Measurements from ENCODE around the gene SLC38A4. TPM values are rescaled to one million over a fixed set of nuclear protein-coding genes. Genes with fewer than 3 reads are reported as not detected.

SLC38A4 gene
- total and polyA plus RNA-seq, 2 donors = 2.1 to 8.8 TPM

DNA sequence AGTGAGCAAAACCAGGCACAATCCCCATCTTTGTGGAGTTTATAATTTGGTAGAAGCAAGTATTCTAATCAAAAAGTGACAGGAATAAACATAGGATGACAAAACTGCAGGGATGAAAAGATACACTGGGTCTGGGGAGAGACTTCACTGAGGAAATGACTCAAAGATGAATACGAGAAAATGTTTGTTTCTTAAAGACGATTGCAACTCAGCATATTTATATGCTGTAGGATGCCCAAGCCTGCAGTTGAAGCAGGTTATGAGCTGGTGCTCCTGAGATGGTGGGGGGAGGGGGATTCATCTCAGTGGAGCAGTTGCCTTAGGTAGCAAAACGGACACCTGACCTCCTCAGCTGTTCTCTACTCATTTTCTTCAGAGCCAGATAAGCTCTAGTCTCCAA lies 13.4 kb upstream of the SLC38A4 start:
- Histone ChIP-seq H3K27ac (ENCODE audit: low read depth) (no peak overlapping the region), H3K4me3 (ENCODE audit: low read depth, low read length) (no peak overlapping the region), H3K36me3 (ENCODE audit: insufficient read depth) (no peaks in the 10 kb centered on the region), H3K4me1 (ENCODE audit: insufficient read depth) (no peaks in the 10 kb centered on the region)
- no peak for DNase-seq (ENCODE audit: extremely low spot score)
- 74% methylated on average over 3 of the region's 3 CpGs for WGBS

DNA sequence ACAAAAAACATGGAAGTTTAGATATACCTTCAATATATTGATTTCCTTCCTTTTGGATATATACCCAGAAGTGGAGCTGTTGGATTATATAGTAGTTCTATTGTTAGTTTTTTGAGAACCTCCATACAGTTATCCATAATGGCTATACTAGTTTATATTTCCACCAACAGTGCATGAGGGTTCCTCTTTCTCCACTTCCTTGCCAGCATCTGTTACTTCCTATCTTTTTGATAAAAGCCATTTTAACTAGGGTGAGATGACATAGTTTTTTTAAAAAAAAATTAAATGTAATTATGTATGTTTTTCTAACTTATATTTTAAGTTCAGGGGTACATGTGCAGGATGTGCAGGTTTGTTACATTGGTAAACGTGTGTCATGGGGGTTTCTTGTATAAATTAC lies 10.0 kb upstream of the SLC38A4 start:
- WGBS = 84% methylated on average over 1 of the region's 1 CpG
- Histone ChIP-seq H3K4me1 (ENCODE audit: insufficient read depth) (no peaks in the 10 kb centered on the region), H3K27ac (ENCODE audit: low read depth) (no peak overlapping the region), H3K36me3 (ENCODE audit: insufficient read depth) (no peaks in the 10 kb centered on the region), H3K4me3 (ENCODE audit: low read depth, low read length) (no peak overlapping the region)
- no peak for DNase-seq (ENCODE audit: extremely low spot score)

- 26% methylated on average over 16 of the region's 16 CpGs for WGBS
- Histone ChIP-seq H3K4me1 (ENCODE audit: insufficient read depth) (no peaks in the 10 kb centered on the region), H3K4me3 (ENCODE audit: low read depth, low read length) (no peak overlapping the region), H3K27ac (ENCODE audit: low read depth) (no peak overlapping the region), H3K36me3 (ENCODE audit: insufficient read depth) (no peaks in the 10 kb centered on the region)
- no peak for DNase-seq (ENCODE audit: extremely low spot score)
Measured at GRCh38 chr12:46832130-46832704, 6.4 kb upstream of the SLC38A4 start.

DNA sequence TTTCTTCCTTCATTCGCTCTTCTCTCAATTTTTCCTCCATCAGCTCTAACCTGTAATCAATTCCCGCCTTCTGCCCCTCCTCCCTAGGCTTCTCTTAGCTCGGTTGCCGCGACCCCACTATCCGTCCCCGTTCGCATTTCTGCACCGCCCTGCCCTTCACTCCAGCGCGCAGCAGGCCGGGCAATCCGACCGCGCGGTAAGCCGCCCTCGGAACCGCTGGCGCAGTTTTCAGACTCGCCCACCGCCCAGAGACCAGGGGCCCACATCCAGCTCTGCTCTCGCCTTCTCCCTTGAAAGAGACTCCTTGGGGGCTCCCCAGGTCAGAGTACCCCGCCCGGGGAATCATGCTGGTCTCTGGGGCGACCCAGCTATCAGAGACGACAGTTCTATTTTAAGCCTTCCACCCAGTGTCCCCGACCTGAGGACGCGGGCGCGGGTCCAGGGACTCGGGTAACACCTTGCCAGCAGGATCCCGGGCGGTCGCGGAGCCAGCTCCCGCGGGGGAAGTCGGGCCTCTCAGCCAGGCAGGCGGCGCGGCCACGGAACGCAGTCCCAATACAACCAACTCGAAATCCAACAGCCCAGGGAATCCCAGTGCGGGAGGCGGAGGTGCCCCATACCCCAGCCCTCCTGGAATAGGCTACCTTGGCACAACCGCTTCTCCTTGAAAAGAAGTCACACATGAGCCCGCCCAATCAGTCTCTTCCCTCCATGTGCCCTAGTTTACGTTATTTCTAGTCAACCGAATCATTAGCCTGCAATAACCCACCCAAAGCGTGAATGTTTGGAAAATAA lies 5.7 kb upstream of the SLC38A4 start:
- no peak overlapping the region for H3K27ac ChIP-seq (ENCODE audit: low read depth)
- peak overlapping the region; percentile 7 for H3K4me3 ChIP-seq (ENCODE audit: low read depth, low read length)
- 2% methylated on average over 53 of the region's 53 CpGs for WGBS
- no peaks in the 10 kb centered on the region for H3K36me3 ChIP-seq (ENCODE audit: insufficient read depth)
- DNase-seq (ENCODE audit: extremely low spot score) = no peak
- no peaks in the 10 kb centered on the region for H3K4me1 ChIP-seq (ENCODE audit: insufficient read depth)

GRCh38 chr12:46830731-46831334 lies 5.0 kb upstream of the SLC38A4 start:
- Histone ChIP-seq H3K36me3 (ENCODE audit: insufficient read depth) (no peaks in the 10 kb centered on the region), H3K4me1 (ENCODE audit: insufficient read depth) (no peaks in the 10 kb centered on the region), H3K27ac (ENCODE audit: low read depth) (no peak overlapping the region), H3K4me3 (ENCODE audit: low read depth, low read length) (peak overlapping the region; percentile 7)
- no peak for DNase-seq (ENCODE audit: extremely low spot score)
- WGBS = 10% methylated on average over 28 of the region's 28 CpGs

- no peak overlapping the region for H3K4me3 ChIP-seq (ENCODE audit: low read depth, low read length)
- DNase-seq (ENCODE audit: extremely low spot score) = no peak
- H3K4me1 ChIP-seq (ENCODE audit: insufficient read depth) = no peaks in the 10 kb centered on the region
- H3K27ac ChIP-seq (ENCODE audit: low read depth) = no peak overlapping the region
- WGBS = 90% methylated on average over 2 of the region's 2 CpGs
- no peaks in the 10 kb centered on the region for H3K36me3 ChIP-seq (ENCODE audit: insufficient read depth)
Measured at GRCh38 chr12:46824709-46825108, 1.1 kb downstream of the SLC38A4 start.

DNA sequence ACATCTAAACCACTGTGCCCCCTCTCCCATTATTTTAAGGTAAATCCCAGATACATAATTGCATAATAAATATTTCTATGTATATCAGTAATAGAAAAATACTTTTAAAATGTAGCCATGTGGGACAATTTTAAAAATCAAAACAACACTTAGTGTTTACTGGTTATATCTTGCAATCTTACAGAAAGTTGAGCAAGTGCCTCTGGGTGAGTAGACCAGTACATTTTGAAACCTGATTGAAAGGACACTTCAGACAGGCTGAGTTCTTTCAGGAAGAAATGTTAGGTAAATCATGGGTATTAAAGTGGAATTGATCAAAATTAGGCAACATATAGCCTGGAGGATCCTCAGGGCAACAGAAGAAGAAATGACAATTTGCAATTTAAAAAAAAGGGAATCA lies 7.2 kb downstream of the SLC38A4 start:
- Histone ChIP-seq H3K4me3 (ENCODE audit: low read depth, low read length) (no peak overlapping the region), H3K36me3 (ENCODE audit: insufficient read depth) (no peaks in the 10 kb centered on the region), H3K27ac (ENCODE audit: low read depth) (no peak overlapping the region), H3K4me1 (ENCODE audit: insufficient read depth) (no peaks in the 10 kb centered on the region)
- DNase-seq (ENCODE audit: extremely low spot score) = no peak

DNA sequence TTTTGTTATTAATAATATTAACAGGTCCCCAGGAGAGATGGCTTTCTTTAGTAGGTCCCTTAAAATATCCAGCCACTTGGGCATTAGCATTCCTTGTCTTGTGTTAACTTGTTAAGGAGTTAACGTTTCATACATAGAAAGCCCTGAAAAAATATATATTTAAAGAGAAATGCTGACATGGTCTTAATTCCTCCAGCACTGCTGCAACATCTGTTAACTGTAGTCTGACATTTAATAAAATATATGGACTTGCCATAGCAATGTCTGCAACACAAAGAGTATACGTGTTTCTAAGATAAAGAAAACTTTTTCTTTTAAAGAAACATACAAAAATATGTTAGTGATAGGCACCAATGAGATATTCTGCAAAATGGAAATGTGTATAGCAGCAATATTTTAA lies 10.0 kb downstream of the SLC38A4 start:
- Histone ChIP-seq H3K4me1 (ENCODE audit: insufficient read depth) (no peaks in the 10 kb centered on the region), H3K36me3 (ENCODE audit: insufficient read depth) (no peaks in the 10 kb centered on the region), H3K27ac (ENCODE audit: low read depth) (no peak overlapping the region), H3K4me3 (ENCODE audit: low read depth, low read length) (no peak overlapping the region)
- DNase-seq (ENCODE audit: extremely low spot score) = no peak
- 33% methylated on average over 2 of the region's 2 CpGs for WGBS

- H3K4me1 ChIP-seq (ENCODE audit: insufficient read depth) = no peaks in the 10 kb centered on the region
- DNase-seq (ENCODE audit: extremely low spot score) = no peak
- H3K4me3 ChIP-seq (ENCODE audit: low read depth, low read length) = no peak overlapping the region
- 86% methylated on average over 2 of the region's 2 CpGs for WGBS
- no peak overlapping the region for H3K27ac ChIP-seq (ENCODE audit: low read depth)
- H3K36me3 ChIP-seq (ENCODE audit: insufficient read depth) = no peaks in the 10 kb centered on the region
Measured at GRCh38 chr12:46814143-46814542, 11.7 kb downstream of the SLC38A4 start.

GRCh38 chr12:46811185-46811584 lies 14.6 kb downstream of the SLC38A4 start:
- WGBS = 82% methylated on average over 1 of the region's 1 CpG

GRCh38 chr12:46808955-46809697 lies 16.7 kb downstream of the SLC38A4 start:
- no peak overlapping the region for H3K27ac ChIP-seq (ENCODE audit: low read depth)
- no peaks in the 10 kb centered on the region for H3K4me1 ChIP-seq (ENCODE audit: insufficient read depth)
- H3K36me3 ChIP-seq (ENCODE audit: insufficient read depth) = no peaks in the 10 kb centered on the region
- no peak for DNase-seq (ENCODE audit: extremely low spot score)
- WGBS = 76% methylated on average over 5 of the region's 5 CpGs
- H3K4me3 ChIP-seq (ENCODE audit: low read depth, low read length) = no peak overlapping the region

More at GRCh38 chr12:46811185-46811584, 14.6 kb downstream of the SLC38A4 start:
- H3K4me1 ChIP-seq (ENCODE audit: insufficient read depth) = no peaks in the 10 kb centered on the region
- no peaks in the 10 kb centered on the region for H3K36me3 ChIP-seq (ENCODE audit: insufficient read depth)
- no peak for DNase-seq (ENCODE audit: extremely low spot score)
- H3K4me3 ChIP-seq (ENCODE audit: low read depth, low read length) = no peak overlapping the region
- H3K27ac ChIP-seq (ENCODE audit: low read depth) = no peak overlapping the region

- WGBS = 94% methylated on average over 2 of the region's 2 CpGs
- no peak overlapping the region for H3K4me3 ChIP-seq (ENCODE audit: low read depth, low read length)
- no peaks in the 10 kb centered on the region for H3K36me3 ChIP-seq (ENCODE audit: insufficient read depth)
- DNase-seq (ENCODE audit: extremely low spot score) = no peak
- H3K27ac ChIP-seq (ENCODE audit: low read depth) = no peak overlapping the region
- no peaks in the 10 kb centered on the region for H3K4me1 ChIP-seq (ENCODE audit: insufficient read depth)
Measured at GRCh38 chr12:46808317-46808716, 17.5 kb downstream of the SLC38A4 start.

DNA sequence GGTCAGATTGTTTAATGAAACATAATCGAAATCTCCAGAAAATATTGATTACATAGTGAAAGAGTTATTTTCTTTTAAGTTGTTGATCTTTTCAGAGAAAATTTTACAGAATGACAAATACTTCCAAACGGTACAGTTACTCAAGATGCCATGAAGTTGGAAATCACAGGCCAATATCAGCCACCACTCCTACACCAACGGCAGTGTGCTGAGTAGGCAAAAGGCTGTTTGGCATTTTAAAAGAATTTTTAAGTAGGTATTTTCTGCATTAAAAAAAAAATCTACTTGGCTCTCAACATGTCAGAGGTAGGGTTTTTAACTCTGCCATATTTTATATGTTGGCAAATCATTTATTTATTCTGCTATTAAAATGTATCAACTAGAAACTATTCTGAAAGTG lies 21.7 kb downstream of the SLC38A4 start:
- Histone ChIP-seq H3K36me3 (ENCODE audit: insufficient read depth) (no peaks in the 10 kb centered on the region), H3K4me3 (ENCODE audit: low read depth, low read length) (no peak overlapping the region), H3K27ac (ENCODE audit: low read depth) (no peak overlapping the region), H3K4me1 (ENCODE audit: insufficient read depth) (no peaks in the 10 kb centered on the region)
- DNase-seq (ENCODE audit: extremely low spot score) = no peak
- whole genome bisulfite sequencing = 85% methylated on average over 3 of the region's 3 CpGs

DNA sequence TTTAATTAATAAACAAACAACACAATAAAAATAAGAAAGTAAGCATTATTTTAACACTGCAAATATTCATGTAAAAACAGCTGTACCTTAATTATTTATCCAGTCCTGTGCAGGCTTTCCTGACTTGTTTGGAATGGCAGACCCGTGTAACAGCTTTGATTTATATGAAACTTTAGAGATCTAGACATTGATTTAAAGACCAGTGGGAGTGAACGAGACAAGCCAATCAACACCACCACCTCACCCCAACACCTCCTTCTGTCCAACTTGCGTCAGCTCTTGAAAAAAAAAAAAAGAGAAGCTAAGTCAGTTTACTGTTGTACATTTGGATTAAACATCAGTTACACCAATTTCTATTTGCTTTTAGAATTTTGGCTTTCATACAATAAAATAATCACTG lies 22.3 kb downstream of the SLC38A4 start:
- no peak overlapping the region for H3K27ac ChIP-seq (ENCODE audit: low read depth)
- no peak for DNase-seq (ENCODE audit: extremely low spot score)
- 62% methylated on average over 3 of the region's 3 CpGs for WGBS

More for the DNA sequence above, 22.3 kb downstream of the SLC38A4 start:
- no peaks in the 10 kb centered on the region for H3K4me1 ChIP-seq (ENCODE audit: insufficient read depth)
- no peak overlapping the region for H3K4me3 ChIP-seq (ENCODE audit: low read depth, low read length)
- no peaks in the 10 kb centered on the region for H3K36me3 ChIP-seq (ENCODE audit: insufficient read depth)

All from urinary bladder (tissue), 4 donors.